Endodermal cell (in vitro differentiated cells): ENCODE measurements around the gene CD80. TPM values are rescaled to one million over a fixed set of nuclear protein-coding genes. Genes with fewer than 3 reads are reported as not detected.

ENCODE experiments used
- DNase-seq: peaks from one replicate; pipeline ENCODE4 v3.0.0-alpha.2; 2017
- H3K27ac ChIP-seq: 2 replicates; pipeline ENCODE4 v1.5.1; 2013; ENCODE audit warnings: mild to moderate bottlenecking, low read depth, low read length, moderate library complexity
- H3K27me3 ChIP-seq: 2 replicates; pipeline ENCODE4 v1.6.1; 2013; ENCODE audit warnings: mild to moderate bottlenecking, low read length, moderate library complexity; ENCODE audit not compliant: insufficient read depth, control insufficient read depth, poor library complexity, severe bottlenecking
- H3K36me3 ChIP-seq: 2 replicates; pipeline ENCODE4 v1.7.0; 2013; ENCODE audit warnings: mild to moderate bottlenecking, low read length, moderate library complexity; ENCODE audit not compliant: control insufficient read depth, insufficient read depth
- H3K4me1 ChIP-seq: one replicate; pipeline ENCODE4 v1.7.0; 2013; ENCODE audit warnings: low read length; ENCODE audit not compliant: control insufficient read depth, insufficient read depth
- H3K4me3 ChIP-seq: 2 replicates; pipeline ENCODE4 v1.5.1; 2013; ENCODE audit warnings: mild to moderate bottlenecking, low read length, moderate library complexity
- H3K9ac ChIP-seq: 2 replicates; pipeline ENCODE4 v1.6.1; 2013; ENCODE audit warnings: mild to moderate bottlenecking, low read length, moderate library complexity; ENCODE audit not compliant: poor library complexity, severe bottlenecking; ENCODE audit errors: extremely low read depth
- H3K9me3 ChIP-seq: 2 replicates; pipeline ENCODE4 v1.6.1; 2013; ENCODE audit warnings: mild to moderate bottlenecking, low read length, moderate library complexity; ENCODE audit not compliant: control insufficient read depth
- H3K27ac Mint-ChIP-seq: 2 replicates; pipeline ENCODE4 v1.8.0; 2020; ENCODE audit warnings: mixed read lengths
- H3K27me3 Mint-ChIP-seq: 2 replicates; pipeline ENCODE4 v1.8.0; 2021; ENCODE audit warnings: mild to moderate bottlenecking, mixed read lengths; ENCODE audit not compliant: insufficient read depth
- H3K36me3 Mint-ChIP-seq: 2 replicates; pipeline ENCODE4 v1.8.0; 2020; ENCODE audit warnings: low read depth, mixed read lengths
- H3K4me1 Mint-ChIP-seq: 2 replicates; pipeline ENCODE4 v1.8.0; 2020; ENCODE audit warnings: mixed read lengths
- H3K4me3 Mint-ChIP-seq: 2 replicates; pipeline ENCODE4 v1.8.0; 2020; ENCODE audit warnings: mild to moderate bottlenecking, moderate library complexity, mixed read lengths
- H3K9me3 Mint-ChIP-seq: 2 replicates; pipeline ENCODE4 v1.8.0; 2020; ENCODE audit warnings: mild to moderate bottlenecking, mixed read lengths
- CTCF ChIP-seq: fragments of 200-600 bp; sonication (generic); conservative IDR thresholded peaks from 2 replicates; pipeline ENCODE4 v1.5.0; 2021; ENCODE audit warnings: antibody characterized with exemption, mild to moderate bottlenecking
- WGBS, 2 experiments: methylation state at CpG; one replicate each; pipeline versions ENCODE4 v1.1.5 to v1.1.7; 2013; ENCODE audit warnings: missing lambda C conversion rate in 2 of 2, mixed read lengths in 1 of 2; ENCODE audit not compliant: insufficient coverage in 1 of 2, insufficient read length in 1 of 2; 5-methylcytosine and 5-hydroxymethylcytosine counted together
- total RNA-seq, 2 donors: library from RNA; stranded (reverse); fragmentation: NEBNext Ultra II Directional in 1 of 2; extraction: Animal tissue kit (Norgen Biotek cat#: 25700) in 1 of 2; gene quantifications; 2 replicates in 1 of 2; 3 replicates in 1 of 2; pipeline ENCODE4 v1.2.1, GENCODE V29; 2021

Gene CD80
- total RNA-seq, 2 donors from 2014 or later: 2.2 to 2.5 TPM

GRCh38 chr3:119571688-119572087 lies 12.3 kb upstream of the CD80 start:
- no peak for TF ChIP-seq CTCF
- Histone ChIP-seq H3K4me1 (no peaks in the 10 kb centered on the region), H3K27me3 (no peaks in the 10 kb centered on the region), H3K27ac (no peak overlapping the region), H3K4me3 (no peak overlapping the region), H3K9ac (no peak overlapping the region), H3K9me3 (no peaks in the 10 kb centered on the region), H3K36me3 (no peaks in the 10 kb centered on the region)
- no peak overlapping the region for H3K4me3 Mint-ChIP-seq
- H3K4me1 Mint-ChIP-seq: no peaks in the 10 kb centered on the region
- H3K36me3 Mint-ChIP-seq: peaks cover 2% of the 10 kb centered on the region
- WGBS, 2 experiments: 64 to 78% methylated on average over 4 to 5 of the region's 5 CpGs
- no peak overlapping the region for H3K27ac Mint-ChIP-seq
- peaks cover 3% of the 10 kb centered on the region for H3K9me3 Mint-ChIP-seq
- H3K27me3 Mint-ChIP-seq: peaks cover 10% of the 10 kb centered on the region
- DNase-seq: no peak

- Histone ChIP-seq H3K27ac (no peak overlapping the region), H3K36me3 (no peaks in the 10 kb centered on the region), H3K9ac (no peak overlapping the region), H3K27me3 (no peaks in the 10 kb centered on the region), H3K9me3 (no peaks in the 10 kb centered on the region), H3K4me1 (no peaks in the 10 kb centered on the region), H3K4me3 (no peak overlapping the region)
- H3K27me3 Mint-ChIP-seq: peaks cover 8% of the 10 kb centered on the region
- peaks cover 2% of the 10 kb centered on the region for H3K36me3 Mint-ChIP-seq
- H3K27ac Mint-ChIP-seq: no peak overlapping the region
- H3K4me3 Mint-ChIP-seq: no peak overlapping the region
- 94 to 100% methylated on average over 1 of the region's 1 CpG for WGBS, 2 experiments
- peaks cover 3% of the 10 kb centered on the region for H3K9me3 Mint-ChIP-seq
- TF ChIP-seq CTCF: no peak
- no peaks in the 10 kb centered on the region for H3K4me1 Mint-ChIP-seq
- DNase-seq: no peak
Measured at GRCh38 chr3:119571230-119571629, 11.8 kb upstream of the CD80 start.

GRCh38 chr3:119570229-119570628 lies 10.8 kb upstream of the CD80 start:
- no peak overlapping the region for H3K4me3 Mint-ChIP-seq
- no peak overlapping the region for H3K27ac Mint-ChIP-seq
- Histone ChIP-seq H3K27me3 (no peaks in the 10 kb centered on the region), H3K4me3 (no peak overlapping the region), H3K9me3 (no peaks in the 10 kb centered on the region), H3K27ac (no peak overlapping the region), H3K36me3 (no peaks in the 10 kb centered on the region), H3K9ac (no peak overlapping the region), H3K4me1 (no peaks in the 10 kb centered on the region)
- peaks cover 8% of the 10 kb centered on the region for H3K27me3 Mint-ChIP-seq
- peaks cover 3% of the 10 kb centered on the region for H3K9me3 Mint-ChIP-seq
- 92 to 94% methylated on average over 4 to 5 of the region's 5 CpGs for WGBS, 2 experiments
- TF ChIP-seq CTCF: no peak
- no peak for DNase-seq
- H3K4me1 Mint-ChIP-seq: no peaks in the 10 kb centered on the region
- peaks cover 2% of the 10 kb centered on the region for H3K36me3 Mint-ChIP-seq
